Measurements from ENCODE around the gene TGFB2.

TGFB2 gene

GRCh38 chr1:218479436-218480115 lies 134.4 kb downstream of the TGFB2 start:
- H3K9me3 ChIP-seq (ENCODE audit: control insufficient read depth in 2 of 2, low read length in 2 of 2) = no peaks in the 10 kb centered on the region
- H3K27me3 ChIP-seq (ENCODE audit: control insufficient read depth in 2 of 2, insufficient read depth in 2 of 2, low read length in 2 of 2) = no peaks in the 10 kb centered on the region
- peak overlapping the region; percentile 1 to 43 for H3K27ac ChIP-seq (ENCODE audit: low read depth in 2 of 2, low read length in 2 of 2)
- no peaks in the 10 kb centered on the region for H3K4me1 ChIP-seq (ENCODE audit: control insufficient read depth in 2 of 2, insufficient read depth in 2 of 2, low read length in 2 of 2)
- H3K4me3 ChIP-seq (ENCODE audit: low read length in 2 of 2) = no peak overlapping the region
- H3K36me3 ChIP-seq (ENCODE audit: control insufficient read depth in 2 of 2, insufficient read depth in 2 of 2, low read length in 2 of 2) = no peaks in the 10 kb centered on the region
- H3K9ac ChIP-seq (ENCODE audit: low read depth in 1 of 2, low read length in 2 of 2) = no peak overlapping the region

- Histone ChIP-seq H3K27ac (ENCODE audit: low read depth in 2 of 2, low read length in 2 of 2) (peak overlapping the region; percentile 1 to 43), H3K36me3 (ENCODE audit: control insufficient read depth in 2 of 2, insufficient read depth in 2 of 2, low read length in 2 of 2) (no peaks in the 10 kb centered on the region), H3K4me3 (ENCODE audit: low read length in 2 of 2) (no peak overlapping the region), H3K9me3 (ENCODE audit: control insufficient read depth in 2 of 2, low read length in 2 of 2) (no peaks in the 10 kb centered on the region), H3K9ac (ENCODE audit: low read depth in 1 of 2, low read length in 2 of 2) (no peak overlapping the region), H3K27me3 (ENCODE audit: control insufficient read depth in 2 of 2, insufficient read depth in 2 of 2, low read length in 2 of 2) (no peaks in the 10 kb centered on the region), H3K4me1 (ENCODE audit: control insufficient read depth in 2 of 2, insufficient read depth in 2 of 2, low read length in 2 of 2) (no peaks in the 10 kb centered on the region)
These were observed 135.0 kb downstream of the TGFB2 start for GRCh38 chr1:218480137-218480536.

GRCh38 chr1:218480588-218481099 lies 135.5 kb downstream of the TGFB2 start:
- no peaks in the 10 kb centered on the region for H3K9me3 ChIP-seq (ENCODE audit: control insufficient read depth in 2 of 2, low read length in 2 of 2)
- no peaks in the 10 kb centered on the region for H3K4me1 ChIP-seq (ENCODE audit: control insufficient read depth in 2 of 2, insufficient read depth in 2 of 2, low read length in 2 of 2)
- no peak overlapping the region for H3K9ac ChIP-seq (ENCODE audit: low read depth in 1 of 2, low read length in 2 of 2)
- no peaks in the 10 kb centered on the region for H3K27me3 ChIP-seq (ENCODE audit: control insufficient read depth in 2 of 2, insufficient read depth in 2 of 2, low read length in 2 of 2)
- no peaks in the 10 kb centered on the region for H3K36me3 ChIP-seq (ENCODE audit: control insufficient read depth in 2 of 2, insufficient read depth in 2 of 2, low read length in 2 of 2)
- peak overlapping the region in 1 of 2 donors; percentile 37 for H3K27ac ChIP-seq (ENCODE audit: low read depth in 2 of 2, low read length in 2 of 2)
- H3K4me3 ChIP-seq (ENCODE audit: low read length in 2 of 2) = no peak overlapping the region

GRCh38 chr1:218481116-218481775 lies 136.1 kb downstream of the TGFB2 start:
- Histone ChIP-seq H3K36me3 (ENCODE audit: control insufficient read depth in 2 of 2, insufficient read depth in 2 of 2, low read length in 2 of 2) (no peaks in the 10 kb centered on the region), H3K27me3 (ENCODE audit: control insufficient read depth in 2 of 2, insufficient read depth in 2 of 2, low read length in 2 of 2) (no peaks in the 10 kb centered on the region), H3K27ac (ENCODE audit: low read depth in 2 of 2, low read length in 2 of 2) (peak overlapping the region in 1 of 2 donors; percentile 37), H3K4me3 (ENCODE audit: low read length in 2 of 2) (no peak overlapping the region), H3K4me1 (ENCODE audit: control insufficient read depth in 2 of 2, insufficient read depth in 2 of 2, low read length in 2 of 2) (no peaks in the 10 kb centered on the region), H3K9me3 (ENCODE audit: control insufficient read depth in 2 of 2, low read length in 2 of 2) (no peaks in the 10 kb centered on the region), H3K9ac (ENCODE audit: low read depth in 1 of 2, low read length in 2 of 2) (no peak overlapping the region)

- Histone ChIP-seq H3K27ac (ENCODE audit: low read depth in 2 of 2, low read length in 2 of 2) (no peak overlapping the region), H3K36me3 (ENCODE audit: control insufficient read depth in 2 of 2, insufficient read depth in 2 of 2, low read length in 2 of 2) (no peaks in the 10 kb centered on the region), H3K27me3 (ENCODE audit: control insufficient read depth in 2 of 2, insufficient read depth in 2 of 2, low read length in 2 of 2) (no peaks in the 10 kb centered on the region), H3K4me1 (ENCODE audit: control insufficient read depth in 2 of 2, insufficient read depth in 2 of 2, low read length in 2 of 2) (no peaks in the 10 kb centered on the region), H3K9me3 (ENCODE audit: control insufficient read depth in 2 of 2, low read length in 2 of 2) (no peaks in the 10 kb centered on the region), H3K9ac (ENCODE audit: low read depth in 1 of 2, low read length in 2 of 2) (no peak overlapping the region), H3K4me3 (ENCODE audit: low read length in 2 of 2) (no peak overlapping the region)
These were observed 137.5 kb downstream of the TGFB2 start for GRCh38 chr1:218482683-218483082.

- no peak overlapping the region for H3K9ac ChIP-seq (ENCODE audit: low read depth in 1 of 2, low read length in 2 of 2)
- H3K9me3 ChIP-seq (ENCODE audit: control insufficient read depth in 2 of 2, low read length in 2 of 2) = no peaks in the 10 kb centered on the region
- H3K27me3 ChIP-seq (ENCODE audit: control insufficient read depth in 2 of 2, insufficient read depth in 2 of 2, low read length in 2 of 2) = no peaks in the 10 kb centered on the region
- no peak overlapping the region for H3K4me3 ChIP-seq (ENCODE audit: low read length in 2 of 2)
- H3K4me1 ChIP-seq (ENCODE audit: control insufficient read depth in 2 of 2, insufficient read depth in 2 of 2, low read length in 2 of 2) = no peaks in the 10 kb centered on the region
- no peaks in the 10 kb centered on the region for H3K36me3 ChIP-seq (ENCODE audit: control insufficient read depth in 2 of 2, insufficient read depth in 2 of 2, low read length in 2 of 2)
- no peak overlapping the region for H3K27ac ChIP-seq (ENCODE audit: low read depth in 2 of 2, low read length in 2 of 2)
These were observed 140.2 kb downstream of the TGFB2 start for GRCh38 chr1:218485241-218485928.

GRCh38 chr1:218488531-218488930 lies 143.4 kb downstream of the TGFB2 start:
- H3K9ac ChIP-seq (ENCODE audit: low read depth in 1 of 2, low read length in 2 of 2) = no peak overlapping the region
- no peaks in the 10 kb centered on the region for H3K4me1 ChIP-seq (ENCODE audit: control insufficient read depth in 2 of 2, insufficient read depth in 2 of 2, low read length in 2 of 2)
- no peaks in the 10 kb centered on the region for H3K36me3 ChIP-seq (ENCODE audit: control insufficient read depth in 2 of 2, insufficient read depth in 2 of 2, low read length in 2 of 2)
- H3K9me3 ChIP-seq (ENCODE audit: control insufficient read depth in 2 of 2, low read length in 2 of 2) = no peaks in the 10 kb centered on the region
- no peaks in the 10 kb centered on the region for H3K27me3 ChIP-seq (ENCODE audit: control insufficient read depth in 2 of 2, insufficient read depth in 2 of 2, low read length in 2 of 2)
- H3K27ac ChIP-seq (ENCODE audit: low read depth in 2 of 2, low read length in 2 of 2) = no peak overlapping the region
- H3K4me3 ChIP-seq (ENCODE audit: low read length in 2 of 2) = no peak overlapping the region

- Histone ChIP-seq H3K4me3 (ENCODE audit: low read length in 2 of 2) (no peak overlapping the region), H3K4me1 (ENCODE audit: control insufficient read depth in 2 of 2, insufficient read depth in 2 of 2, low read length in 2 of 2) (no peaks in the 10 kb centered on the region), H3K36me3 (ENCODE audit: control insufficient read depth in 2 of 2, insufficient read depth in 2 of 2, low read length in 2 of 2) (no peaks in the 10 kb centered on the region), H3K27ac (ENCODE audit: low read depth in 2 of 2, low read length in 2 of 2) (no peak overlapping the region), H3K9ac (ENCODE audit: low read depth in 1 of 2, low read length in 2 of 2) (no peak overlapping the region), H3K9me3 (ENCODE audit: control insufficient read depth in 2 of 2, low read length in 2 of 2) (no peaks in the 10 kb centered on the region), H3K27me3 (ENCODE audit: control insufficient read depth in 2 of 2, insufficient read depth in 2 of 2, low read length in 2 of 2) (no peaks in the 10 kb centered on the region)
These were observed 143.8 kb downstream of the TGFB2 start for GRCh38 chr1:218488986-218489385.

GRCh38 chr1:218490406-218490922 lies 145.3 kb downstream of the TGFB2 start:
- no peak overlapping the region for H3K9ac ChIP-seq (ENCODE audit: low read depth in 1 of 2, low read length in 2 of 2)
- no peaks in the 10 kb centered on the region for H3K27me3 ChIP-seq (ENCODE audit: control insufficient read depth in 2 of 2, insufficient read depth in 2 of 2, low read length in 2 of 2)
- H3K4me1 ChIP-seq (ENCODE audit: control insufficient read depth in 2 of 2, insufficient read depth in 2 of 2, low read length in 2 of 2) = no peaks in the 10 kb centered on the region
- no peak overlapping the region for H3K4me3 ChIP-seq (ENCODE audit: low read length in 2 of 2)
- no peak overlapping the region for H3K27ac ChIP-seq (ENCODE audit: low read depth in 2 of 2, low read length in 2 of 2)
- H3K9me3 ChIP-seq (ENCODE audit: control insufficient read depth in 2 of 2, low read length in 2 of 2) = no peaks in the 10 kb centered on the region
- H3K36me3 ChIP-seq (ENCODE audit: control insufficient read depth in 2 of 2, insufficient read depth in 2 of 2, low read length in 2 of 2) = no peaks in the 10 kb centered on the region

GRCh38 chr1:218492874-218493273 lies 147.7 kb downstream of the TGFB2 start:
- Histone ChIP-seq H3K9ac (ENCODE audit: low read depth in 1 of 2, low read length in 2 of 2) (no peak overlapping the region), H3K9me3 (ENCODE audit: control insufficient read depth in 2 of 2, low read length in 2 of 2) (no peaks in the 10 kb centered on the region), H3K36me3 (ENCODE audit: control insufficient read depth in 2 of 2, insufficient read depth in 2 of 2, low read length in 2 of 2) (no peaks in the 10 kb centered on the region), H3K4me1 (ENCODE audit: control insufficient read depth in 2 of 2, insufficient read depth in 2 of 2, low read length in 2 of 2) (no peaks in the 10 kb centered on the region), H3K27me3 (ENCODE audit: control insufficient read depth in 2 of 2, insufficient read depth in 2 of 2, low read length in 2 of 2) (no peaks in the 10 kb centered on the region), H3K27ac (ENCODE audit: low read depth in 2 of 2, low read length in 2 of 2) (no peak overlapping the region), H3K4me3 (ENCODE audit: low read length in 2 of 2) (no peak overlapping the region)

Data from mucosa of rectum (tissue), 2 donors.